ENCODE measurements around the gene LAMP2.
"Not testable (repeated sequence)": the region's sequence is repeated elsewhere in the genome, so short reads cannot be mapped to it uniquely, and the experiment has no call there.

Gene LAMP2

DNA sequence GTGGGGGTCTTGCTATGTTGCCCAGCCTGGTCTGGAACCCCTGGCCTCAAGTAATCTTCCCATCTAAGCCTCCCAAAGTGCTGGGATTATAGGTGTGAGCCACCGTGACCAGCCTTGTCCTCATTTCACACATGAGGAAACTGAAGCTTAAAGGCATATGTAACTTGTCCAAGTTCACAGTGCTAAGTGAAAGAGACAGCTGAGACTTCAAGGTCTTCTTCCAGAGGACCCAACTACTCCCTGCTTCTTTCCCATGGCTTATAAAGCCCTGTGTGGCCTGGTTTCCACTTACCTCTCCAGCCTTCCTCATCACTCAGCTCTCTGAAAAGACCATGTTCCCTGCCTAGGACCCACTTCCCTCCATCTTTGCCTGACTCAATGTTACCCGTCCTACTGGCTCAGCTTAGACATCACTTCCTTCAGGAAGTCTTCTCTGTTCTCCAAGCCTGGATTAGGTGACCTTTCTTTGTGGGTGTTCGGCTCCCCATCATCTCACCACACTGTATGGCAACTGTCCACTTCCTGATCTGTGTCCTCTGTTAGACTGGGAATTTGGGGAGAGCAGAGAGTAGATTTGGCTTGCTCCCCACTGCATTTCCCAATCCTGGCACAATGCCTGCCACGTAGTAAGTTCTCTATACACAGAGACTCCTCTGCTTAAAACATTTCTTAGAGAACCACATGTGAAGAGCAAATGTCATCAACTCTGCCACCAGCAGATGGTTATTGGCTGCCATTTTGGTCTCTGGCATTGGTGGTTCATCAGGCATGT, 30.4 kb upstream of the LAMP2 start:
- no peaks in the 10 kb centered on the region for H3K9me3 ChIP-seq (ENCODE audit: insufficient read depth, low read length)
- H3F3A ChIP-seq (ENCODE audit: insufficient read depth): no peaks in the 10 kb centered on the region
- TF ChIP-seq, protein P1, sequence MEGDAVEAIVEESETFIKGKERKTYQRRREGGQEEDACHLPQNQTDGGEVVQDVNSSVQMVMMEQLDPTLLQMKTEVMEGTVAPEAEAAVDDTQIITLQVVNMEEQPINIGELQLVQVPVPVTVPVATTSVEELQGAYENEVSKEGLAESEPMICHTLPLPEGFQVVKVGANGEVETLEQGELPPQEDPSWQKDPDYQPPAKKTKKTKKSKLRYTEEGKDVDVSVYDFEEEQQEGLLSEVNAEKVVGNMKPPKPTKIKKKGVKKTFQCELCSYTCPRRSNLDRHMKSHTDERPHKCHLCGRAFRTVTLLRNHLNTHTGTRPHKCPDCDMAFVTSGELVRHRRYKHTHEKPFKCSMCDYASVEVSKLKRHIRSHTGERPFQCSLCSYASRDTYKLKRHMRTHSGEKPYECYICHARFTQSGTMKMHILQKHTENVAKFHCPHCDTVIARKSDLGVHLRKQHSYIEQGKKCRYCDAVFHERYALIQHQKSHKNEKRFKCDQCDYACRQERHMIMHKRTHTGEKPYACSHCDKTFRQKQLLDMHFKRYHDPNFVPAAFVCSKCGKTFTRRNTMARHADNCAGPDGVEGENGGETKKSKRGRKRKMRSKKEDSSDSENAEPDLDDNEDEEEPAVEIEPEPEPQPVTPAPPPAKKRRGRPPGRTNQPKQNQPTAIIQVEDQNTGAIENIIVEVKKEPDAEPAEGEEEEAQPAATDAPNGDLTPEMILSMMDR (IDR thresholded peaks at IDR 0.05; ENCODE audit: insufficient read depth, low read length, poor library complexity, severe bottlenecking): no peak
- no peak for TF ChIP-seq EZH2phosphoT487 (conservative IDR thresholded peaks at IDR 0.05; ENCODE audit: low read length)
- H3K27me3 ChIP-seq (ENCODE audit: low read length): no peaks in the 10 kb centered on the region
- H4K20me1 ChIP-seq (ENCODE audit: low read depth, low read length): no peaks in the 10 kb centered on the region
- no peaks in the 10 kb centered on the region for H3K79me2 ChIP-seq (ENCODE audit: insufficient read depth, low read length)
- no peak overlapping the region for H3K4me2 ChIP-seq (ENCODE audit: low read depth, low read length, poor library complexity, severe bottlenecking)
- H3K9ac ChIP-seq (ENCODE audit: low read length): no peak overlapping the region
- H3K9me2 ChIP-seq (replicated peaks; ENCODE audit: insufficient read depth, low read length): no peaks in the 10 kb centered on the region
- no peak overlapping the region for H2AFZ ChIP-seq (ENCODE audit: low read depth, low read length, severe bottlenecking)
- H3K4me3 ChIP-seq (ENCODE audit: insufficient read depth, low read length, poor library complexity, severe bottlenecking): no peak overlapping the region
- H3K36me3 ChIP-seq (ENCODE audit: low read length): no peaks in the 10 kb centered on the region
- no peak overlapping the region for H3K27ac ChIP-seq (ENCODE audit: low read depth, low read length)

- not testable (repeated sequence) for H3K9me2 ChIP-seq (replicated peaks; ENCODE audit: insufficient read depth, low read length); H3K27ac ChIP-seq (ENCODE audit: low read depth, low read length); H3K79me2 ChIP-seq (ENCODE audit: insufficient read depth, low read length); H3K4me3 ChIP-seq (ENCODE audit: insufficient read depth, low read length, poor library complexity, severe bottlenecking); H3K9ac ChIP-seq (ENCODE audit: low read length); H4K20me1 ChIP-seq (ENCODE audit: low read depth, low read length); H3K4me2 ChIP-seq (ENCODE audit: low read depth, low read length, poor library complexity, severe bottlenecking); H3K36me3 ChIP-seq (ENCODE audit: low read length); H3F3A ChIP-seq (ENCODE audit: insufficient read depth); H3K9me3 ChIP-seq (ENCODE audit: insufficient read depth, low read length); H2AFZ ChIP-seq (ENCODE audit: low read depth, low read length, severe bottlenecking); H3K27me3 ChIP-seq (ENCODE audit: low read length)
Observed at GRCh38 chrX:120490119-120490518, 21.0 kb upstream of the LAMP2 start.

- Histone ChIP-seq H3K27ac (ENCODE audit: low read depth, low read length) (no peak overlapping the region), H2AFZ (ENCODE audit: low read depth, low read length, severe bottlenecking) (no peak overlapping the region), H3K27me3 (ENCODE audit: low read length) (no peaks in the 10 kb centered on the region), H3K79me2 (ENCODE audit: insufficient read depth, low read length) (no peaks in the 10 kb centered on the region), H4K20me1 (ENCODE audit: low read depth, low read length) (no peaks in the 10 kb centered on the region), H3K4me3 (ENCODE audit: insufficient read depth, low read length, poor library complexity, severe bottlenecking) (no peak overlapping the region), H3F3A (ENCODE audit: insufficient read depth) (no peaks in the 10 kb centered on the region), H3K9me2 (replicated peaks; ENCODE audit: insufficient read depth, low read length) (no peaks in the 10 kb centered on the region), H3K9ac (ENCODE audit: low read length) (no peak overlapping the region), H3K36me3 (ENCODE audit: low read length) (no peaks in the 10 kb centered on the region), H3K9me3 (ENCODE audit: insufficient read depth, low read length) (no peaks in the 10 kb centered on the region), H3K4me2 (ENCODE audit: low read depth, low read length, poor library complexity, severe bottlenecking) (no peak overlapping the region)
- TF ChIP-seq EZH2phosphoT487 (conservative IDR thresholded peaks at IDR 0.05; ENCODE audit: low read length): no peak
- TF ChIP-seq, protein P1 (IDR thresholded peaks at IDR 0.05; ENCODE audit: insufficient read depth, low read length, poor library complexity, severe bottlenecking): no peak
Observed at GRCh38 chrX:120486786-120487185, 17.7 kb upstream of the LAMP2 start.

- H3K79me2 ChIP-seq (ENCODE audit: insufficient read depth, low read length): no peaks in the 10 kb centered on the region
- no peaks in the 10 kb centered on the region for H3F3A ChIP-seq (ENCODE audit: insufficient read depth)
- no peak overlapping the region for H3K27ac ChIP-seq (ENCODE audit: low read depth, low read length)
- H3K9ac ChIP-seq (ENCODE audit: low read length): no peak overlapping the region
- no peaks in the 10 kb centered on the region for H3K9me2 ChIP-seq (replicated peaks; ENCODE audit: insufficient read depth, low read length)
- no peaks in the 10 kb centered on the region for H3K36me3 ChIP-seq (ENCODE audit: low read length)
- H3K9me3 ChIP-seq (ENCODE audit: insufficient read depth, low read length): no peaks in the 10 kb centered on the region
- no peak overlapping the region for H3K4me3 ChIP-seq (ENCODE audit: insufficient read depth, low read length, poor library complexity, severe bottlenecking)
- H3K4me2 ChIP-seq (ENCODE audit: low read depth, low read length, poor library complexity, severe bottlenecking): no peak overlapping the region
- peak overlapping the region; percentile 26 for H2AFZ ChIP-seq (ENCODE audit: low read depth, low read length, severe bottlenecking)
- no peaks in the 10 kb centered on the region for H4K20me1 ChIP-seq (ENCODE audit: low read depth, low read length)
- no peaks in the 10 kb centered on the region for H3K27me3 ChIP-seq (ENCODE audit: low read length)
- TF ChIP-seq, protein P1 (IDR thresholded peaks at IDR 0.05; ENCODE audit: insufficient read depth, low read length, poor library complexity, severe bottlenecking): peak; percentile 9
- TF ChIP-seq EZH2phosphoT487 (conservative IDR thresholded peaks at IDR 0.05; ENCODE audit: low read length): no peak
Observed at GRCh38 chrX:120485638-120486520, 16.8 kb upstream of the LAMP2 start.

Data from SU-DHL-6 (cell line).